ENCODE results near the gene PGLYRP4.

PGLYRP4 gene

DNA sequence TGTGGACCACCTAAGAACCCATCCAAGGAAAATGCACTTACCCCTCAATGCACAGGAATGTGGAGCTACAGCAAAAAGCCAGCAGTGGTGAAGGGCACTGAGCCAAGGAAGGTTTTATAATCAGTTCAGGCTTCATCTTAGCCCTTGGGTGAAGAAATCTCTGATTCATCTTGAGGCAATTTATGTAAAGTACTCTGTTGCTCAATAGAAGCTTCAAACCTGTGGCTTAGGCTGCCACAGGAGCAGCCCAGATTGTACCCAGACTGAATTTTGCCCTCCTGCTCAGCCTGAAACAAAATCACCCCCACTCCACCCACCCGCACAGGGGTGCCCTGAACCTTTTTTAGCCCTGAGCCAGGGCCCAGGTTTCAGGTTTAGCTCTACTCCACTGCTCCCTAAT, 26.9 kb upstream of the PGLYRP4 start, which contains the start of gene S100A12:
S100A12 (minus strand) TSS at position 111 of the 400 bp plus-strand sequence. CDS start 1,029 bp downstream, outside the sequence.
- DNase-seq (ENCODE audit: low read depth in 2 of 2) = peak; percentile 60 to 61

GRCh38 chr1:153374071-153374470, 25.4 kb upstream of the PGLYRP4 start:
- DNase-seq (ENCODE audit: low read depth in 2 of 2) = no peak

- no peak for DNase-seq (ENCODE audit: low read depth in 2 of 2)
Measured at GRCh38 chr1:153372571-153372970, 23.9 kb upstream of the PGLYRP4 start.

GRCh38 chr1:153371231-153371630, 22.6 kb upstream of the PGLYRP4 start:
- no peak for DNase-seq (ENCODE audit: low read depth in 2 of 2)

- no peak for DNase-seq (ENCODE audit: low read depth in 2 of 2)
Measured at GRCh38 chr1:153370146-153370545, 21.5 kb upstream of the PGLYRP4 start.

DNA sequence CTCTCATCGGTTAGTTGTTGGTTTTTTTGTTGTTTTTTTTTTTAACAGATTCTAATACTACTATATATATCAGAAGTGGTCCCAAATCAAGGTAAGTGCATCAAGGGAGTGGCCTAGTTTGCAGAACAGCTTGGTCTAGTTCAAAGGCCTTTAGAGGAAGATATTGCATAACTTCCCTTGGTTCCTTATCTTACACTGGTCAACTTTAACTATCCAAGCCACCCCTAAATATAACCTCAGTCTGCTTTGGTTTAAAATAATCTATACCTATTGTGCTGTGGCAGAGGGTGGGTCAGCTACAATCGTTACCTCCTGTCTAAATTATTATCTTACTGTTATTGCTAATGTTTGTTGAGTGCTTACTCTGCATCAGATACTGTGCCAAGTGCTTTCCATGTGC, 19.9 kb upstream of the PGLYRP4 start:
- no peak for DNase-seq (ENCODE audit: low read depth in 2 of 2)

DNA sequence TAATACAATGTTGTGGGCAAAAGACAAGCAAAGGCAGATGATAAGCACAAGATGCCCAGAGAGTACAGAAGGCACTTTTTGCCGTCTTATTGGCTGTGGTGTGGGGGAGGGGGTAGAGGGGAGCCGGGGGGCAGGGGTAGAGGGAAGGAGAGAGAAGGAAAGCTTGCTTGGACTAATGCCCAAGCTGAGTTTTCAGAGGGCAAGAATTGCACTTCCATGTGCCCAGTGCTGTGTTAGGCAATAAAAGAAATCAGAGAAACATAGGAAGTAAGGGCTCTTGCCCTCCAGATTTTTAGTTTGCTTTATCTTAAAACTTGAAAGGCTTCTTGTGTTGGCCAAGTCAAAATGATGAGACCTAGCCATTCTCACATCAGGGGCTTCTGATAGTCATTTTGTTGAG, 18.4 kb upstream of the PGLYRP4 start:
- no peak for DNase-seq (ENCODE audit: low read depth in 2 of 2)

DNA sequence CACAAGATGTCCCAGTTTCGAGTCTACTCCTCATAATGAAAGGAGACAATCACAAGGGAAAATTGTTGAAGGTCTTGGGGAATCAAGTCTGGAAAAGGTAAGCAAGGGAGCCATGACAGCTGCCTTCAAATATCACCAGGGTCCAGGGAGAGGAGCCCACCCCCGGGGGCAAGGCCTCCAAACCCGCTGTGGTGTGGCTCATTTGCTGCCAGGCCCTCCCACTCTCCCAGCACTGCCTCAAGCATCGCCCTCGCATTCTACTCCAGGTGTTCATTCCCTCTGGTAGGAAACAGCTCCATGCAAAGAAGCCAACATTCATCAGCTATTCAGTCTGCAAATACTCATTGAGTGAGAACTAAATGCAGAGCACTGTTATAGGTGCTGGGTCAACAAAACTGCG, 17.6 kb upstream of the PGLYRP4 start:
- no peak for DNase-seq (ENCODE audit: low read depth in 2 of 2)

- no peak for DNase-seq (ENCODE audit: low read depth in 2 of 2)
Measured at GRCh38 chr1:153365696-153366095, 17.1 kb upstream of the PGLYRP4 start.

DNA sequence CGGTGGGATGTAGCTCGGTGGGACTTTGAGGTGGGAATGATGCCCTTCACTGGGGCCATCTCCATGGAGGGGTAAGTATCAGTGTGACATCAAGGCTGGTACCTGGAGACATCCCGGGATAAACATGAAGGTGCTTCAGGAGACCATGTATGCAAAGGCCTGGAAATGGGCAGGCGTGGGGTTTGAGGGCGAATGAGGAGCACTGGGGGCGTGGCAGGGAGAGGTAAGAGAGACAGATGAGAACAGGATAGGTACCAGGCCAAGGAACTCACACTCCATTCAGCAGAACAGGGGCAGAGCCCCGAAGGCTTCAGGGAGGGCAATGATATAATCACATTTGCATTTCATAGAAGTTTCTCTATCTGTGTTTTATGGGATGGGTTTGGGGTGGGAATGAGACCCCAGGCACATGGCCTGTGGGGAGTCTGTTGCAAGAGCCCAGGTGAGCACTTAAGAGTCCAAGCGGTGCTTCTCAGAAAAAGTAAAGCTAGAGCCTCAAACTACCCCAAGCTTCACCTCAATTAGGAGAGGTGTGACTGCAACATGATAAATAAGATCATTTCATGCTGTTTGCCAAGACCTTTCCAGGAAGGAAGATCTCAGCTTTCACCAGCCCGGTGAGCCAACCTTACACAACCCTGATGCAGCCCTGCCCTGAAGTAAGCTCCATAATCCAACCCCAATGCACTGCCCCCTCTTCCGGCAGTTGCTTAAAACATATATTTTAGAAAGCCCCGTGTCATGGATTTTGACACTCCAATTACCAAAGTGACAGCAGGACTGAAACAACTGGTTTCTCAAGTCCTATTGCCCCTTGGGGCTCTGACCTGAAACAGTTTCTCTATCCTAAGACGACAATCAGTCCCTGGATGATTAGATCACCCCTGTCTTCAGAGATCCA, 16.4 kb upstream of the PGLYRP4 start:
- DNase-seq (ENCODE audit: low read depth in 2 of 2) = no peak

- DNase-seq (ENCODE audit: low read depth in 2 of 2) = no peak
Measured at GRCh38 chr1:153364156-153364555, 15.5 kb upstream of the PGLYRP4 start.

DNA sequence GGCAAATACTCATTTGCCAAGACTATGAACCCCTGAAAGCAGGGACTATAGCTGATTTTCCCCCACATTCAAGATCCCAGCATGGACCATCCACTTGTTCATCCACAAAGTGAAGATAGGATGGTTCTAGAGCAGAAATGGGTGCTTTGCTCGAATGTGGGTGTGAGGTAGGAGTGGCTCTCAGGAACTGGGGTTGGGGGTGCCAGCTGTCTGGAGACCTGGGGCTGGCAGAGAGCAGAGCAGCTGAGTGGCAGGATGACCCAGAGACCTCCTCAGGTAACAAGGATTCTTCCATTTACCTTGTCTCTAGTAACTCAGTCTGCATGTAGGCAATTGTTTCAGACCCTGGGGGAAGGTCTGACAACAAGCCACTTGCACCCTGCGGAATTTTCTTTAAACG, 15.0 kb upstream of the PGLYRP4 start:
- DNase-seq (ENCODE audit: low read depth in 2 of 2) = no peak

GRCh38 chr1:153362187-153362775, 13.6 kb upstream of the PGLYRP4 start:
- no peak for DNase-seq (ENCODE audit: low read depth in 2 of 2)

DNA sequence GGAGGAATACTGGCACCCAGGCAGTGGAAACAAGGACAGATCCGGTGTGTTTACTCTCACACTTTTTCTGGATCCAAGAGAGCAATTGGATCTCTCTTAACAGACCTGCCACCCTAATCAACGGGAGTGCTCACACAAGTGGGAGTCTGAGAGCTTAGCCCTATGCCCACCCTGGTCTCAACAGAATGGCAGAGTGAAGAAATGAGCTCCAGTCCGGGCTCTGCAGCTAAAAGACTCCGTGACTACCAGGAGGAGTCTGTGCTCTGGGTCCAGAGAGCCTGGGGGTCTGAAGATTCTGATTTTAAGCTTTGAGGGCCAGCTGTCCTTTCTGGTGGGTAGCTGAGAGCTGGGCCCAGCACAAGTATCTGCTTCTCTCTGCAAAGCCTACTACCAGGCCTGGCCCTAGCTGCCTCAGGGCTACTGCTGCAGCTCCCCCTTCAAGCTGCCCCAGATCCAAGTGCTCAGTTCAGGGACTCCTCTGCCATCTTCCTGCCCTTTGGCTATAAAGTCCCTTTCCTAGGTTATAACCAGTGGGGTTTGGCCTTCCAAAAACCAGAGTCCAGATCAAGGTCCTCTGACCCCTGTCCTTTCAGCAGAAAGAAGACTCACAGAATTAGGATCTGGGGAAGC, 13.0 kb upstream of the PGLYRP4 start:
- no peak for DNase-seq (ENCODE audit: low read depth in 2 of 2)

DNA sequence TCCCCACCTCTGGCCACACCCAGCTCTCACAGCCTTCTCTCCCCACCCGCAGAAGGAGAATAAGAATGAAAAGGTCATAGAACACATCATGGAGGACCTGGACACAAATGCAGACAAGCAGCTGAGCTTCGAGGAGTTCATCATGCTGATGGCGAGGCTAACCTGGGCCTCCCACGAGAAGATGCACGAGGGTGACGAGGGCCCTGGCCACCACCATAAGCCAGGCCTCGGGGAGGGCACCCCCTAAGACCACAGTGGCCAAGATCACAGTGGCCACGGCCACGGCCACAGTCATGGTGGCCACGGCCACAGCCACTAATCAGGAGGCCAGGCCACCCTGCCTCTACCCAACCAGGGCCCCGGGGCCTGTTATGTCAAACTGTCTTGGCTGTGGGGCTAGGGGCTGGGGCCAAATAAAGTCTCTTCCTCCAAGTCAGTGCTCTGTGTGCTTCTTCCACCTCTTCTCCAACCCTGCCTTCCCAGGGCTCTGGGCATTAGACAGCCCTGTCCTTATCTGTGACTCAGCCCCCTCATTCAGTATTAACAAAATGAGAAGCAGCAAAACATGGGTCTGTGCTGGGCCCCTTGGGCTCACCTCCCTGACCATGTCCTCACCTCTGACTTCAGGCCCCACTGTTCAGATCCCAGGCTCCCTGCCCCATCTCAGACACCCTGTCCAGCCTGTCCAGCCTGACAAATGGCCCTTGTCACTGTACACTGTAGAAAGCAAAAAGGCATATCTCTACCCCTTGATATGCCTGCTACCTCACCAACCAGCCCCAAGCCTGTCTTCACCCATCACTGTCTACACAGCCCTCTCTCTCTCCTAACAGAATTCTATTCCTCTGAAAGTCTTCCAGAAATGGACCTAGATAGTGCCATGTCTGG, 12.2 kb upstream of the PGLYRP4 start:
- DNase-seq (ENCODE audit: low read depth in 2 of 2) = no peak

DNA sequence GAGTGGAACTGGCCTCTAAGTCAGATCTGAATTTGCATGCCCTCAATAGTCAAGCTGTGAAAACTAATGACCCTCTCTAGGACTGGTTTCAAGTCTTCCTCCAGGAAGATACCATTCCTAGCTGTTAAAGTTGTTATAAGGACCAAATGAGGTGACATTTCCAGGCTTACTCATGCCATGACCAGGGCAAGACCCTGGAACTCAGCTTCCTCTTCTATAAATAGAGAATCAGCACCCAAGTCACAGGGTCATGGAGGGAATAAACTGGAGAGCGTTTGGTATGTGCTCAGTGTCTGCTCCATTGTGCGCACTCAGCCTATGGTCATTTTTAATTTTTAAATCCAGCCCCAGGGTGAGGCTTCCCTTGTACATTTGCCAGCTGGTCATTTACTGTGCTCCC, 11.5 kb upstream of the PGLYRP4 start:
- no peak for DNase-seq (ENCODE audit: low read depth in 2 of 2)

GRCh38 chr1:153359241-153359640, 10.6 kb upstream of the PGLYRP4 start:
- no peak for DNase-seq (ENCODE audit: low read depth in 2 of 2)

DNA sequence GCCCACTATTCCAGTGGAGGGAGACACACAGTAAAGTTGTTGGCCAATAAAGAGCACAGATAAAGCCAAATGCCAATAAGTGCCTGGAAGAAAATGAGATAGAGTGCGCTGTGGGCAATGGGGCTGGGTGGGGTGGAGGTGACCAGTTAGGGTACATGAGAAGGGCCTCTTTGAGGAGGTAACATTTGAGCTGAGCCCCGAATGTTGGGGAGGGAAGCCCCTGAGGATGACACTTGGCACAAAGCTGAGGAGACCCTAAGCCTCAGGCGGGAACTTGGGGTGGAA, 10.0 kb upstream of the PGLYRP4 start:
- no peak for DNase-seq (ENCODE audit: low read depth in 2 of 2)

DNA sequence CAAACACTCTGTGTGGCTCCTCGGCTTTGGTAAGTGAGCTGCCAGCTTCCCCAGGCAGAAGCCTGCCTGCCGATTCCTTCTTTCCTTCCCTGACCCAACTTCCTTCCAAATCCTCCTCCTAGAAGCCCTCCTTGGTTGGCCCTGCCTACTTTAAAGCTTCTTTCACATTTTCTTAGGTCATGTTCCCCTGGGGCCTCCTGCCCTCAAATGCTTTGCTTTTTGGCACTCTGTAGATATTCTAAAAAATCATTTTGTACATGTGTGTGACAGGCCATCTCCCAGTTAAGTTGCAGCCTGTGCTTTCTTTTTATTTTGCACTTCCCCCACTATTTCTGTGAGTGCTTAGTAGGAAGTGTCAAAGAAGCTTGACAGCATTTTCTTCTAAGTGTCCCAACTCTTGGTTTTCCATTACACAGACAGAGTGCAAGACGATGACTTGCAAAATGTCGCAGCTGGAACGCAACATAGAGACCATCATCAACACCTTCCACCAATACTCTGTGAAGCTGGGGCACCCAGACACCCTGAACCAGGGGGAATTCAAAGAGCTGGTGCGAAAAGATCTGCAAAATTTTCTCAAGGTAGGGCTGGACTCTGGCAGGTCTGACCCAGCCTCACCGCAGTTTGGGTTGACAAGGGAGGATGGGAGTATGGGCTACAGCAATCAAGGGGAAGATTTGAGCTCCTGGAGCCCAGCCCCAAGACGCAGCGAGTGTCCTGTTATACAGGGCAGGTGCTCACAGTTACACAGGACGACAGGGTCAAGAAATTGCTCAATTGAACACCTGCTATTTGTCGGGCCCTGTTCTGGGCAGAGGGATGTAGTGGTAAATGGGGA, 9.4 kb upstream of the PGLYRP4 start, which contains the start of gene S100A9:
S100A9 (plus strand) TSS at position 2 of the 838 bp plus-strand sequence; CDS start at position 432, 430 bp downstream.
- no peak for DNase-seq (ENCODE audit: low read depth in 2 of 2)

- DNase-seq (ENCODE audit: low read depth in 2 of 2) = no peak
Measured at GRCh38 chr1:153357076-153357852, 8.6 kb upstream of the PGLYRP4 start.

Measured in fibroblast of skin of left quadriceps (primary cell).